DMS153 (cell line): ENCODE measurements around the gene MT1F.
"Not testable (repeated sequence)": the region's sequence is repeated elsewhere in the genome, so short reads cannot be mapped to it uniquely, and the experiment has no call there.

Experiments used
- DNase-seq: peaks from one replicate; lab custom pipeline; 2025; lab: John Stamatoyannopoulos, UW

Gene MT1F

DNA sequence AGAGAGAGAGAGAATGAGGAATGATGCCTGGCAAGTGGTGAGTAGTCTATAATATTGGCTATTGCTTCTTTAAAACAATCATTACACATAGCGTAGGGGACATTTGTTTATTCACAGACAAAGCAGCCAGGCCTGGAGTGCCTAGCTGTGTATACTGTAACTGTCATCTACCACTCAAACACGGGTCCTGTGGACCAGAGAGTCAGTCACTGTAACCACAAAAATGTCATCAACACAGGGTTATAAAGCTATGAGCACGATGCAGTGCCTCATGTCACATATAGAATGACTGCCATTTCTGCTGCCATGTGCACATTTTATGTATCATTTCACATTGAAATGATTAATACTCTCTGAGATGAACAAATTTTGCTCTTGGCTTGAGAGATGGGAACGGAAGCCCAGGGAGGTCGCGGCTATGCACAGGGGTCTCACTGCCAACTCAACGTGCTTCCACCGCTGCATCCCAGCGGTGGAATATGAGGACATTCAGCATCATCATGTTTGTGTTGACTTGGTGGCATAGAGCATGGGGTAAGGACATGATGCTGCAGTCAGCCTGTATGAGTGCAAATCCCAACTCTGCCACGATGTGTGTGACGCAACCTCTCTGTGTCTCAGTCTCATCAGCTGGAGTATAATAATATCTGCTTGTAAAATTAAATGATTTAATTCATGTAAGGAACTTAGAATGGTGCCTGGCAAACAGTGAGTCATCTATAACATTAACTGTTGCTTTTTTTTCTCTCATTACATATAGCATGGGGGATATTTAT is 15.2 kb downstream of the MT1F start:
- DNase-seq = no peak

DNA sequence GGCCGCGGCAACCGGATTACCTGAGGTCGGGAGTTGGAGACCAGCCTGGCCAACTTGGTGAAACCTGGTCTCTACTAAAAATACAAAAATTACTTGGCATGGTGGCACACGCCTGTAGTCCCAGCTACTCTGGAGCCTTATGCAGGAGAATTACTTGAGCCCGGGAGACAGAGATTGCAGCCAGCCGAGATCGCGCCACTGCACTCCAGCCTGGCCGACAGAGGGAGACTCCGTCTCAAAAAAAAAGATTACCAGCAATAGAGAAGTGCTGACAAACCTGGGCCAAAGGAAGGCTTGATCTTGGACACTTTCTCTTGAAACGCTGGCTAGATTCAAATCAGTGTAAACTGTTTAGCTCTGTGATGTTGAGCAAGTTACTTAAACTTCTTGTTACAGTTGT is 16.2 kb downstream of the MT1F start:
- DNase-seq = no peak

DNA sequence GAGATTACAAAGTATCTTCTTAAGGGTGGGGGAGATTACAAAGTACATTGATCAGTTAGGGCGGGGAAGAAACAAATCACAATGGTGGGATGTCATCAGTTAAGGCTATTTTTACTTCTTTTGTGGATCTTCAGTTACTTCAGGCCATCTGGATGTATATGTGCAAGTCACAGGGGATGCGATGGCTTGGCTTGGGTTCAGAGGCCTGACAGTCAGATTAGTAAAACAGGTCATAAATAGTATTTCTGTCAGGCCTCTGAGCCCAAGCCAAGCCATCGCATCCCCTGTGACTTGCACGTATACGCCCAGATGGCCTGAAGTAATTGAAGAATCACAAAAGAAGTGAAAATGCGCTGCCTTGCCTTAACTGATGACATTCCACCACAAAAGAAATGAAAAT is 16.8 kb downstream of the MT1F start:
- DNase-seq = not testable (repeated sequence)

DNA sequence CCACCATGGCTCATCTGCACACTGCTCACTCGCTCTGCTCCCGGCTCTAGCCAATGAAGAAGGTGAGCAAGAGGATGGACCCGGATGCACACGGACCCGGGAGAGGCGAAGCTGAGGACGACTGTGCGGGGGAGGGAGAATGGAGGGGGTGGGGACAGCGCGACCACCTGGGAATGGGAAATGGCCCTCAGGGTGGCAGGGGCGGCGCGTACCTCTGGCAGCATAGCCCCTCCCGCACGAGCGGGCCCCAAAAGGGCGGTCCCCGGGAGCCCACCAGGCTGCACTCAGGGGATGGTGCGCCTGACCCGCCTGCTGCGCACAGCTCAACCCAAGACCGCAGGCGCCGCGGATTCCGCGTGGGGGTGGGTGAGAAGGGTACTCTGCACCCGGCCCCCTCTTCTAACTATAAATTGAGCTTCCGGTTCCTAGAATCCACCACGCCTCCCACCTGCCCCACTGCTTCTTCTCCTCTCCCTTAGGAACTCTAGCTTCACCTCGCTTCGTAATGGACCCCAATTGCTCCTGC is 18.0 kb downstream of the MT1F start:
- DNase-seq = no peak

DNA sequence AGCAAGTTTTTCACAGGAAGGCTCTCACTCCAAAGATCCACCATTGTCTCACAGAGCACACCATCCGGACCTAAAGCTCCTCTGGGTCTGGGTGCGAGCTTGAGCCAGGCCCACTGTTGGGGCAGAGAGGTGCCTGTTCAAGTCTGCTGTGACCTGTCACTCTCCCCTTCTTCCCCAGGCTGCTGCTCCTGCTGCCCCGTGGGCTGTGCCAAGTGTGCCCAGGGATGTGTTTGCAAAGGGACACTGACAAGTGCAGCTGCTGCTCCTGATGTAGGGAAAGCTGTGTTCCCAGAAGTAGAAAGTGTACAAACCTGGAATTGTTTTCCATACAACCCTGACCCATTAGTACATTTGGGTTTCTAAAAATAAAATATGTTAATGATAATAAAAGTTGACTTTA is 19.7 kb downstream of the MT1F start:
- no peak for DNase-seq

DNA sequence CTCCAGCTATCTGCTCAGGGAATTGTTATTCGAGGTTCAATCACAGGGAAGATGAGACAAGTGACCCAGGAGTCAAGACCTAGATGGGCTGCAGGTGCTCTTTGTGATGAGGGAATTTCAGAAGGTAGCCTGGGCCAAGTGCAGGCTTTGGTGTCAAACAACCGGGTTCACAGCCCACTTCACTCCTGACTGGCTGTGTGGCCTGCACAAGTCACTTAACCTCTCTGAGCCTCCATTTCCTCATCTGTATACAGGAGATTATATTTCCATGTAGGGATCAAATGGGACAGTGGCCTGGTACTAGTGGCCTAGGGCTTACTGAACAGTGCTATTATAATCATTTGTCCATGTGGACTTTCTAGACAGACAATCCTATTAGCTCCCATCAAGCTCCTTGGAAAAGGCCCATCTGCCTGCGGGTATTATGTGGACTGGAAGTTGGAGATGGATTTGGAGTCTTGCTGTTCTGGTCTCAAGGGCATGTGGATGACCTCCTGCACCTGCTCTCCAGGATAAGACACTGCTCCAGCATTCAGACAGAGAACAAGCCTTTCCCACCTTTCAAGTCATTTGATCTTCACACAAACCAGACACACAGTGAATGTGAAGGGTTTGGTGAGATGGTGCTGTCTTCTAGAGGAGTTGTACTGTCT is 21.4 kb downstream of the MT1F start:
- no peak for DNase-seq

DNA sequence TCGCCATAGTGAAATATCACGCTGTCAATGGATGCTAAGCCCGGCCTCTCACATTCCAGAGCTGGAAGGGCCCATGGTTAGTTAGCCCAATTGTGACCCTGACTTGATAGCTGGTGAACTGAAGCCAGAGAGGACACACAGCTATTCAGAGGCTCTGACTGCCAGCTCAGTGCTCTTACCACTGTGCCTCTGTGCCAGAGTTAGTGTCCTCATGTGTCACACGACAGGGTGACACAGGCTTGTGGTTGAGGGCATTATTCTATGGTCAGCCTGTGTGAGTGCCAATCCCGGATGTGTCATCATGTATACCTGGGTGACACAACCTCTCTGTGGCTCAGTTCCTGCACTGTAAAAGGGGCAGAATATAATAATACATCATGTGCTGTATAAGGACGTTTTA is 22.1 kb downstream of the MT1F start:
- no peak for DNase-seq

DNA sequence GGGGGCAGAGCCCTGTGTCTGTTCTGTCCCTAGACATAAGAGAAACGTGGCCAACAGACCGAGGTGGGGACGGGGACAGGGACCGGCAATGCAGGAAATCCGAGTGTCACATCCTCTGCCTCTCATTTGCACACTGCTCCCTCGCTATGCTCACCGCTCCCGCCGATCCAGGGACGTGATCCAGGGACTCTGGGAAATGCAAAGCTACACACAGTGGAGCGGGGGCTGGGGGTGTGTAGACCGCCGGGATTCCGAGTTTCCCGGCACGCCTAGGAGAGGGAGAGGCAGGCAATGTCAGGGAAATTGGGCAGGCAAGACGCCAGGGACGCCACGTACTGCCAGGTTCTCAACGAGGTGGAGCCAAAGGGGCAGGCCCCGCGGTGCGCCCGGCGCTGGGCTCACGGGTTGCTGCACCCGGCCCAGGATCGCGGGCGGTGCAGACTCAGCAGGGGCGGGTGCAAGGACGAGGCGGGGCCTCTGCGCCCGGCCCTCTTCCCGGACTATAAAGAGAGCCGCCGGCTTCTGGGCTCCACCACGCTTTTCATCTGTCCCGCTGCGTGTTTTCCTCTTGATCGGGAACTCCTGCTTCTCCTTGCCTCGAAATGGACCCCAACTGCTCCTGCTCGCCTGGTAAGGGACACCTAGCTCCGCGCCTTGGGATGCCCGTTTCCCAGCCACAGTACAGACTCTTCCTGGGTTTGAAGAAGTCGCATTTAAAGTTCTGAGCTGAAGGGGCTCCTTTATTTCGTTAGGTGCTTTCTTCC is 24.4 kb downstream of the MT1F start, which contains the start of gene MT1X:
Gene MT1X (plus strand): TSS at position 532 of the 764 bp plus-strand sequence. CDS start 71 bp downstream, at position 603.
- peak; percentile 78 for DNase-seq

DNA sequence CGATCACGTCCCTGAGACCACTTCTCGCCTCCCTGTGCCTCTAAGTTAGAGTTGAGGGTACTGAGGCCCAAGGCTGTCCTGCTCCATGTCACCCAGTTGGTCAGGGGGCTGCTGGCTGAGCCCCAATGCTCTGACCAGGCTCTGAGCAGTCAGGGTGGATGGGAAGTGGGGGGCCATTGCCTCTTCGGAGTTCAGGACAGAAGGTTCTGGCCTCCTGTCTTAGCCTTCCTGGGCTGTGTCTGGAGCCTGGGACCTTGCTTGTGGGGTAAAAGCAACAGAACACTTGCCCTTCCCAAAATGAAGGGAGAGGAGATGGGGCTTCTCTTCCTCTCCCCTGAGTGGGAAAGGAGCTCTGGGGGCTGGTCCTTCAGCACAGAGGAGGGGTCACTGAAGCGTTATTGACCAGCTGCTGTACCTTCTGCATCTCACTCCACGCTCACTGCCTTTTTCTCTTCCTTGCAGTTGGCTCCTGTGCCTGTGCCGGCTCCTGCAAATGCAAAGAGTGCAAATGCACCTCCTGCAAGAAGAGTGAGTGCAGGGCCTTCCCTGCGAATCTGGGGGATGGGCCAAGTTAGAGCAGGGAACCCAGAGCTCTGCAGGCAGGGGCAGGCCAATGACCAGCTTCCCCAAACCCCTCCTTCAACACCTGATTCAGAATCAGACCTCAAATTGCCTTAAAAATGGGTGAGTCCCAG is 25.1 kb downstream of the MT1F start:
- DNase-seq = no peak

DNA sequence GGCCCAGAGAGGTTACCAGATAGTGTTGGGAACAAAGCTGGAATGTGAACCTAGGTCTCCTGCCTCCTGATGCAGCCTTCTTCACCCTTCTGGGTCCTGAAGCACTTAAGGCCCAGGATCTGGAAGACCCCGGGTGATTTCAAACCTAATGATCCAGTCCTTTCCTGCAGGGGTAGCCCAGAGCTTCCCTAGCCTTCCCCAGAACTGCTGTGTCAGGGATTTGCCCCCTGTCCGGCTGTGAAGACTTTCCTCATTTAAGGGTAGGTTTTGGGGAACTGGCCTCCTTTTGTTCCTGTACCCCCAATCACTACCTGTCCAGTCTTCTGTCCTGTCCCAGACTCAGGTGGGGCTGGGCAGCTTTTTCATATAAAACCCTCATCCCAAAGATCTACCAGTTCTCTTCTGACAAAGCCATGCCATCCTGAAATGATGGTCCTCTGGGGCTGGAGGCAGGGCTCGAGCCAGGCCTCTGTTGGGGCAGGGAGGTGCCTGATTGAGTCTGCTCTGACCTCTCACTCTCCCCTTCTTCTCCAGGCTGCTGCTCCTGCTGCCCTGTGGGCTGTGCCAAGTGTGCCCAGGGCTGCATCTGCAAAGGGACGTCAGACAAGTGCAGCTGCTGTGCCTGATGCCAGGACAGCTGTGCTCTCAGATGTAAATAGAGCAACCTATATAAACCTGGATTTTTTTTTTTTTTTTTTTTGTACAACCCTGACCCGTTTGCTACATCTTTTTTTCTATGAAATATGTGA is 25.8 kb downstream of the MT1F start:
- no peak for DNase-seq

DNA sequence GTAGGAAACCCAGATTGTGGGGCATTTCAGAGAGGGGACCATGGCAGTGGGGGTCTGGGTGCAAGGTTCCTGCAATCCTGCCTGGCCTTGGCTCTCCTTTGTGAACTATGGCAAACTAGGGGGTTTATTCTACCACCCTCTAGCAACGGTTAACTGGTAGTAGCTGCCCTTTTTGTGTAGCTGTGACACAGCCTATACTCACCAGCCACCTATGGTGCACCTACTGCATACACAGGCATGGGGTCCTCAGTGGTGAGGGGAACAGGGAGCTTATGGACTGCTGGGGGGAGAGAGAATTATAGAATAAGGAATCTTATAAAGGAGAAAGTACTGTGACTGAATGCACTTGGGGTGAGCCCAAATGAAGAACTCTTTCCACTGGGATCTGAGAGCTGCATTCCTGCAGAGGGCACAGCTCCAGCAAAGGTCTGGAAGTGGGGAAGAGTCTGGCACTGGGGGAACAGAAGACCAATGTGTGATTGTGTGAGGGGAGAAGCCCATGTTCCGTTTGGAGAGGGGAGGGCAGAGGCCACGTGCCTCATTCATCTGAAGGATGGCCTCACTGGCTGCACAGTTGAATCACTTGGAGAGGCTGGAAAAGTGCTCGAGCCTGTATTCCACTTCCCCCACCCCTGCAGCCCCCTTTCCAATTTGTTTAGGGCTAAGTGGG is 26.6 kb downstream of the MT1F start:
- no peak for DNase-seq

DNA sequence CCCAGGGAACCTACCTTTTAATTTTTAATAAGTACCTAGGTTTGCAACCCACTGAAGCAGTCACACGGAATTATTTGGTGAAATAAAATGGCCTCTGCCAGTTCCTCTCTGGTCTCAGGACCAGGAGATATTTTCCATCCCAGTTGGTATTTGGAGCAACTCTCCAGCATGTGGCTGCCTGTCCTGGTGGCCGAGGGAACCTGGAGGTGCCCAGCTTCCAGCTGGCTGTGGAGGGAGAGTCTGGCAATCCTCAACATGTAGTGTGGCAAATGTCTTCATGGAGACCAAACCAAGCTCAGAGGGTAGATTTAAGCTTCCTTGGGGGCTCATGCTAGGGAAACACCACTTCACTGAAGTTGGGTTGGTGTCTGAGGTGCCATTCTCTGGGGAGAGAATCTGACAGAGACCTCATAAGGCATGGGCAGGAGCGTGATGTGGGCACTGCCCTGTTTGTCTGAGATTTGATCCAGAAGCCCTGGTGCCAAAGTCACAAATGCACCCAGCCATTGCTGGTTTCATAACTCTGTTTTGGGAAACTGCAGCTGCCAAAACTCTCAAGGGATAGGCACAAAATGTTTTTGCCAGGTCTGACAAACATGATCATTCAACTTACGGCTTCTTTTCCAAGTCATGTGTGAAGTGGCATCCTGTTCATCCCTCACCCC is 27.3 kb downstream of the MT1F start:
- DNase-seq = no peak

DNA sequence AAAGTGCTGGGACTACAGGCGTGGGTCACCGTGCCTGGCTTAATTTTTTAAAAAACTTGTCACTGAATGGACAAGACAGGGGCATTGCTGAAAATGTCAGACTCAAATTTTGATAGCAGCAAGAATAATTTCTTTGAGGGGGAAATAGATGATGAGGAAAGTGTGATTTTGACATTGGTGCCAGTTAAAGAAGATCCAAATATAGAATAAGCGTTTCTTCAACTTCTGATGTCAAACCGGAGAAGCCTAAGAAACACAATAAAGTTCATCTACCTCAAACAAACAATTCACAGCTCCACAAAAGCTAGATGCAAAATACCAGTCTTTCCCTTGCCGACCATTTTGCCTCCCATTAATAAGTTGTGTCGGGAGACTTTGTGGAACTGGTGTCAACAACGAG is 29.0 kb downstream of the MT1F start:
- no peak for DNase-seq

DNA sequence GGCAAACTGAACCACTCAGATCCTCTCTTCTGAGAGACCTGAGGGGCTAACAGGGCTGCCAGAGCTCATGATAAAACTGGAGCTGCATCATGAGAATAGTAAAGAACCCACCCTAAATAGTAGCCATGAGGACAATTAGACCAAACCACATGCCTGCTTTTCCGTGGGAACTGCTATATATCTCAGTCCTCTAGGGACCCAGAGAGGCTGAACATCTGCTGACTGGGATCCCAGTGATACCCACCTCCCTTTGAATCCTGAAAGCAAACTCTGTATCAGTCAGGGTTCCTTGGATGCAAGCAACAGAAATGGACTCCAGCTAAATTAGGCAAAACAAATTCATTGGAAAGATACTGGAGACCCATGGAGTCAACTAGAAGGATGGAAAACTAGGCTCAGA is 31.0 kb downstream of the MT1F start:
- no peak for DNase-seq

DNA sequence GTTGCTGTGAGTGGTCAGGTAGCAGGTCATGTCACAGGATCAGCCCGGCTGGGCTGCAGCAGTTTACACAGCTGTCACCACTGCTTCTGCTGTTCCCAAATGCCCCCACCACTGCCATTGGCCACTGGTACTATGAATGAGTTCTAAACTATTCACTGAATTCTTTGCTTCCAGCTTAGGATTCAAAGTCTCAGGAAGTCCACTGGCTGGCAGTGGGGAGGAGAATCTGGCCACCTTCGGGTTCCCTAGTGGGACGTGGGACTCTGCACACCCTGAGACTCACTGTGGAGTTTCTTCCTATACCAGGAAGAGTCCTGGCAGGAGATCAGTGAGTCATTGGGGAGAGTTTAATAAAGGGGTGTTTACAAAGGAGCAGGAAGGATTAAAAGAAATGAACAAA is 31.4 kb downstream of the MT1F start:
- DNase-seq = no peak

DNA sequence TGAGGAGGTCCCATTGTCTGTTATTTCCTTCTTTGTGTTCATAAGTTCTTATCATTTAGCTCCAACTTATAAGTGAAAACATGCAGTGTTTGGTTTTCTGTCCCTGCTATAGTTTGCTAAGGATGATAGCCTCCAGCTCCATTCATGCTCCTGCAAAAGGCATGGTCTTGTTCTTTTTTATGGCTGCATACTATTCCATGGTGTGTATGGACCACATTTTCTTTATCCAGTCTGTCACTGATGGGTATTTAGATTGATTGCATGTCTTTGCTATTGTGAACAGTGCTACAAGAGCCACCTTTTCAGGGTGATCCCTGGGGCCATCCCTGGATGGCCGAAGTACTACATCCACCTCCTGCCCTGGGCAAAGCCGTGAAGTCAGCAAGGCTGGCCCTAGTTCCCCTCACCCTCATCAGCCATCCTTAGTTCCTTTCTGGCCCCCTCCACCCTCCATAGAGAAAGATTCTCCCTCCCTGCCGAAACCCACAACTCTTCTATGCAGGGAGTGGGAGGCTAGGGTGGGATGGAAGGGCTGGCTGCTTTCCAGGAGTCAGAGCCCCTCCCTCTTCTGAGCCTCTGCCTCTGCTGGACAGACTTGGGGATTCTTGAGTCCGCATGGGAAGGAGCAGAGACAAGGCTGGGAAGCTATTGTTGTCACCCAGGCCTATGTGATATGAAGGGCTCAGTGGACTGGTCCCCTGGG is 32.8 kb downstream of the MT1F start:
- no peak for DNase-seq

DNA sequence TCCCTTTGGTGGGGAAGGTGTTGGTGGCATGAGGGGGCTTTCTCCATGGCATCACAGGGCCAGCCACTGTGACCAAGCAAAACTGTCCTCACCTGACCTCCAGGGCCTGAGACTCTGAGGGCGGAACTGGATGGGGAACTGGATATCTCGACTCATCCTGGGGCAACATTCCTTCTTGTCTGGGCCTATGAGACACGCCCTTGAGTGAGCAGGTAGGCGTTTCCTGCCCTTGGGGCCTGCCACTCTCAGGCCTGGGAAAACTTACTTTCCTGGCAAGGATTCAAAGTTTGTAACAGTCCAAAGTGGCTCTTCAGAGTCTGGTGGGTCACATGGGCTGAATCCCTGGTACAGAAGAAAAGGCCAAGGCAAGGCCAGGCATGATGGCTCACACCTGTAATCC is 34.1 kb downstream of the MT1F start:
- DNase-seq = no peak

DNA sequence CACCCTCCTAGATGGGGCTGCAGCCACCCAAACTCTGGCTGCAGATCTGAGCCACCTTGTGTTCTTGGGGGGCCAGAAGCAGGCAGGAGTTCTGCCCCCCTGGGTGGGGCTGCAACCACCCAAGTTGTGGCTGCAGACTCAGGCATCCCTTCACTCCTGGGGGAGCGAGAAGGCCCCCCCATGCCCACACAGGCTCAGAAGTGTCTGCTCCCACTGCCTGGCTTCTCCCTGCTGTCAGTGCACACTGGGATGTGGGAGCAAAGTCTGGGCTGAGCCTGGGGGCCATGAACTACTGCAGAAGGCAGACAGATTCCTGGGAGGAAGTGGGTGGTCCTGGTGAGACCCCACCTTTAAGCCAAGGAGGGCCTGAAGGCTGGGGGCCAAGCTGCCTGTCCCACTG is 37.5 kb downstream of the MT1F start:
- DNase-seq = no peak

DNA sequence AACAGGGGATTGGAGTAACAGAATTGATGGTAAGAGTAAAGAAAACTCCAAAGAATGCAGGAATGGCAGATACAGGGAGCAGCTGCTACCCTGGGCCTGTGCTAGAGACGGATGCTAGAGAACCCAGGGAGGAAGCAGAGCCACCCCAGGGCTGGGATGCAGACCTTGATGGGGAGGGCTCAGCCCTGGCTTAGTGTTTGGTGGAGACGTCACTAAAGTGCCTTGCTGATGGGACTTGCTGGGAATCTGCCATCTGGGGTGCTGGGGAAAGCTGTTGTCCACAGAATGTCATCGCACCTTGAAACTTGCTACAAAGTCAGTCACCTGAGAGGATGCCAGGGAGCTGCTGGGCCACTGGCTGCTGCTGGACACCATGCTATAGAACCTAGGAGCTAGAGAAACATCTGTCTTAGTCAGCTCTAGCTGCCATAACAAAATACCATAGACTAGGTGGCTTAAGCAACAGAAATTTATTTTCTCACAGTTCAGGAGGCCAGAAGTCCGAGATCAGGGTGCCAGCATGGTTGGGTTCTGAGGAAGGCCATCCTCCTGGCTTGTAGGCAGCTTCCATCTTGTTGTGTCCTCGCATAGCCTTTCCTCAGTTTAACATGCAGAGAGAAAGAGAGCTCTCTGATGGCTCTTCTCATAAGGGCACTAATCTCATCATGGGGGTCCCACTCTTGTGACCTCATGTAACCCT is 39.8 kb downstream of the MT1F start:
- no peak for DNase-seq
